RCC 7860 (cell line): ENCODE results near the gene ERCC4.

Experiments used
- DNase-seq: peaks from one replicate; pipeline ENCODE4 v3.0.0-alpha.2; 2015; ENCODE audit warnings: low spot score
- FAIRE-seq: peaks from 2 replicates; lab custom pipeline; 2012; peaks lifted over from hg19 to GRCh38; lab: Jason Lieb, UNC

The ERCC4 gene

GRCh38 chr16:13945744-13946485, 26.0 kb downstream of the ERCC4 start:
- FAIRE-seq (no peak), DNase-seq (no peak)

GRCh38 chr16:13948086-13948485, 28.1 kb downstream of the ERCC4 start:
- FAIRE-seq = no peak

DNA sequence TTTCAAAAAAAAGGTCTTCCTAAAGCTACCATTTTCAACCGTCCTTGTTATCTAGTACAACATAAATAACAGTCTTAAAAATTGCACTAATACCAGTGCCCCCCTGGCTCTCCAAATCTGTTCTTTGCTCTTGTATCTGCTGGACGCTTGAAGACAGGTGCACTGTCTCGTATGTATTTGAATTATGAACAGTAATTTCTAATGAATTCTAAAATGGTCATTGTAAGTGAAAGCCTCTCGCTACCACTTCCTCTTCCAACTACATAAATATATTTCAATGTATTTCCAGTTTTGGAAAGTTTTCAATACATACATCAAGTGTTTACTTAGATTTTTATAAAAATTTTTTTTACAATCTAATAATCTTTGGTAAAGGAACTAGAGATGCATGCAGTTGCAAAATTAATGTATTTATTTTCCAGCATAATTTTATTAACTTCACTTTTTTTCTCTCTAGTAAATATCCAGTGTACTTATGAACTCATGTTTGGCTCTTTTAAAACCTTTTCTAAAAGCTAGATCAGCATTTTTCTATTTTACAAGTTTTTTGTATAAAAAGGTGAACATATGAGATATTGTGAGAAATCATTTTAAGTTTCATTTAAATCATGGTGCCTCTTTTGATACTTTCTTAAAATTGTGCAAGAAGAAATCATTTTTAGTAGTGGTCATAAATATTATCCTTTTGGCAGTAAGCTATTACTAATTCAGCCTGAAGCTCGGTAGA, 31.0 kb downstream of the ERCC4 start:
- FAIRE-seq = no peak

More at GRCh38 chr16:13948086-13948485, 28.1 kb downstream of the ERCC4 start:
- DNase-seq = no peak

GRCh38 chr16:13951611-13952010, 31.7 kb downstream of the ERCC4 start:
- FAIRE-seq = no peak
- no peak for DNase-seq

More for the DNA sequence above, 31.0 kb downstream of the ERCC4 start:
- DNase-seq = no peak

- DNase-seq (no peak), FAIRE-seq (no peak)
Measured at GRCh38 chr16:13953501-13953900, 33.5 kb downstream of the ERCC4 start.

- FAIRE-seq = no peak
- DNase-seq = no peak
Measured at GRCh38 chr16:13956635-13957196, 36.8 kb downstream of the ERCC4 start.

DNA sequence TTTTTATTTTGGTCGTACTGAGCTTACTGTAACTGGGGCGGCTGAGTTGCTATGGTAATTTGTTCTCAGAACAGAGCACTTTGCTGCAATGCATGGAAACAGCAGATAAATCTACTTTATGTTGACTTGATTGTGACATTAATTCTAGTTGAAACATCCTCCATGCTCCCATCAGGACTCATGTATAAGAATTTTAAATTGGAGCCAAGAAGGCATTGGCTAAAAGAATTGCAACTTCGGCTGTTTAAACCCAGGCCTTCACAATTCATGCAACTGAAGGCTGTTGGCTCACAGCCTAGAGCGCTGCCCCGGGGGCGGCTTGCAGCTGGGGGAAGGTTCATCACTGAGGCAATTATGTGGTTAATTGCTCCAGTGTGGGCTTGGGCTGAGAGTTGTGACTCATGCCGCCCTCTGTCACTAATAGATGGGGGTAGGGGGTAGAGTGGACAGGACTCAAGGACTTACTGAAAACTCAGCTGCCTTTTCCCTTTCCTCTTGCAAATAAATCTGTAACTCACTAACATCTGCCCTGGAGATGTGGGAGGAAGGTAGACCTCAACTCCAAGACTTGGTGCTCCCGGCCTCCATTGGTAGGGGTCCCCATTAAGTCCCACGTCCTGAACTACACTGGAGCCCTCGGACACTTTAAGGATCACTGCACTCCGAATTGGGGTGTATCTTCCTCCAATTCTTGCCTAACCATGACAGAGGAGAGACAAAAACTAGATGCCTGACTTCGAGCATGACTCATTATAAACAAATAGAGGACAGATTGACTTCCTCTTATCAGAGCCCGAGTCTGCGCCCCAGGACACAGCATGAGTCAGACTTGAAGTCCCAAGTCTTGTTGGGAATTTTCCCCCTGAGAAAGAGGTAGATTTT, 37.5 kb downstream of the ERCC4 start:
- peak; percentile 92 for FAIRE-seq
- DNase-seq = peak; percentile 94

DNA sequence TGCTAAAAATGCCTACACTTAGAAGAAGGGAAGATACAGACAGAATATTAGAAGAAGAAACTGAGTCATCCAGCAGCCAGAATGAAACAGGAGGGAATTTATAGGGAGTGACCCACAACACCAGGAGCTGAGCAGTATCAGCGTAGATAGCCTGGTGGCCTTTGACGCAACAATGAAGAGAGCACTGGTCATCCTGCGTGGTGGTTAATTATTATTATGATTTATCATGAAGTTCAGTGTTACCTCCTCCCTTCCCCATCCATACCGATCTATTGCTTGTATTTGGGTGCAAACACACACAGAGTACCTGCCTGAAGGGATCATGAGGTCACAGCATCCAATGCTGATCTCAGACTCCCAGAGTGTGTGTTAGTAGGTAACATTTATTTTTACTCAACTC, 38.5 kb downstream of the ERCC4 start:
- peak; percentile 50 for FAIRE-seq
- DNase-seq = peak; percentile 79

- no peak for FAIRE-seq
- DNase-seq = no peak
Measured at GRCh38 chr16:13959626-13960025, 39.7 kb downstream of the ERCC4 start.

GRCh38 chr16:13961099-13961811, 41.3 kb downstream of the ERCC4 start:
- DNase-seq = no peak
- FAIRE-seq = no peak

- DNase-seq (no peak), FAIRE-seq (no peak)
Measured at GRCh38 chr16:13962232-13962631, 42.3 kb downstream of the ERCC4 start.

- FAIRE-seq (no peak), DNase-seq (no peak)
Measured at GRCh38 chr16:13968835-13969234, 48.9 kb downstream of the ERCC4 start.

DNA sequence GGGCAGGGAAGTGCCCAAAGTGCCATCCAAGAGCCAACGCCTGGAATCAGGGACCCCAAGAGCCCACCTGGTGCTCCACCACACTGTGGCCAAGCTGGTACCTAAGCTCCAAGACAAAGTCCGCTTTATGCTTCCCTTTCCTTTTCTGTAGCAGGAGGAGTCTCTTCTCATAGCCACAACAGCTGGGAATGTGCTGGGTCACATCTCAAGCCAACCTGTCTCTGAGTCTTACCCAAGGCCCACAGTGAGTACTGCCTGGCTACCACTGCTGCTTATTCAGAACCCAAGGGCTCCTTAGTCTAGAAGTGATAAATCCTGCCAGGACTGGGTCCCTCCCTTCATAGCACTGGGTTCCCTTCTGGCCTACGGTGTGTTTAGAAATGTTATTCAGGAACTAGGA, 49.8 kb downstream of the ERCC4 start:
- DNase-seq = no peak
- no peak for FAIRE-seq

DNA sequence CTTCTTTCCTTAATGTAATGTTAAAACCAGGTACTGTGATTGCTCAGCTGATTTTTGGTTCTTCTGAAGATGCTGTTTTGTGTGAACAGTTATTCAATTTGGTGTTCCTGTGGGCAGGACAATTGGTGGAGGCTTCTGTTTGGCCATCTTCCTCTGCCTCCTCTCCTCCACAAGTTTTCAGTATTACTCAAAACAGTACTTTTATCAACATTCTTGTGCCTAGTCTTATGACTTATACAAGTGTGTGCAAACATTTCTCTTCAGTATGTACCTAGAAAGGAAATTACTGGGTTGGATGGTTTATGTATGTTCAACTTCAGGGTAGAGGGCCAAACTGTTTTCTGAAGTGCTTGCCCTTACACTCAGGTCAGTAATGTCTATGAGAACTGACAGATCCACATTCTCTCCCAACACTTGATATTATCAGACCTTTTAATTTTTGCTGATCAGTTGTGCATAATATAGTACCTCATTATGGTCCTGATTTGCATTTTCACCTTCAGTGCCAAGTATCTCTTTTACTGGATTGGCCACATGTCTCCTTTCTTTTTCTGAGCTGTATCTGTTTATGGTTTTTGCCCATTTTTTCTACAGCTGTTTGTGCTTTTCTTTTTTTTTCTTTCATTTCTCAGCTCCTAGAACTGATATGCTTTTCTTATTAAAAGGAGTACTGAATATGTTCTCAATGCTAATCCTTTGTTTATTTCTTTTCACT, 50.9 kb downstream of the ERCC4 start:
- FAIRE-seq (no peak), DNase-seq (no peak)

DNA sequence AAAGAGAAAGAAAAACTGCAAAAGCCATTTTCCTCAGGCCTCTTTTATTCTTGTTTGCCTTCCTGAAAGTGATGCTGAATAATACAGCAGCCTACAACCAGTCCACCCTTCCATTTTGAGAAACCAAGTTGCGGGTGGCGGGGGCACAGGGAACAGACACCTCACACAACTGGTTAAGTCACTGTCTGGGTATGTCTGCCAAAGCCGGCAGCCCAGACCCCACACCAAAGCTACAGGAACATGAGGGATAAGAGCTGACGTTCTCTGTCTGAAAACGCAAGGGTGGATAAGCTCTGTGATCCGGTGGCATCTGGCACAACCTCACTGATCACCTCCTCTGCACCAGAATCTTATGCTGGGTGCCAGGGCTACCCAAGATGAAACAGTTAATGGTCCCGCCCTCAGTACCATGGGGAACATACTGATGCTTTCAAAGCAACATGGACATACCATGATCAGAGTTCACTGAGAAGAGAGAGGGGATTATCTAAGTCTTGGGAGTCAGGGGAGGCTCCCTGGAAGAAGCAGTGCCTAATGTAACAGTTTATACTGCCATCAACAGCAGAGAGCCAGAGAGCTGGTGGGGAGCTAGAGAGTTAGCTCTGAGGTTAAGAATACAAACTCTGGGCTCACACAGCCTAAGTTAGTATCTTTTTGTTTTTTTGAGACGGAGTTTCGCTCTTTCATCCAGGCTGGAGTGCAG, 53.5 kb downstream of the ERCC4 start:
- DNase-seq (no peak), FAIRE-seq (no peak)

DNA sequence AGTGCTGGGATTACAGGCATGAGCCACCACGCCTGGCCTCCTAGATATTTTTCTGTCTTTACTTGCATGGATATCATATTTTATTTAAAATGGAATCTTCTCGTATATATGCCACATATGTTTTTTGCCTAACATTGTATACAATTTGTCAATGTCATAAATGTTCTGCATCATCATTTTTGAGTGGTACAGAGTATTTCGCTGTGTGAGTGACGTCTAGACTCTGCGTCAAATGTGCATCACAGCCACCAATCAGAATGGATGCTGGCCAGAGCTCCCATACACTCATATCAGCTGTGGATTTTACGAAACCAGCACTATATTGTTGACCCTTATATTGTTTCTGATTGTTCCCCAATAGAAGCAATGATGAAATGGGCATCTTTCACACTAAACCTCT, 57.2 kb downstream of the ERCC4 start:
- no peak for DNase-seq
- no peak for FAIRE-seq

- FAIRE-seq (no peak), DNase-seq (no peak)
Measured at GRCh38 chr16:13982451-13982850, 62.5 kb downstream of the ERCC4 start.

- FAIRE-seq = no peak
- DNase-seq = no peak
Measured at GRCh38 chr16:13983625-13984024, 63.7 kb downstream of the ERCC4 start.

GRCh38 chr16:13984794-13985193, 64.8 kb downstream of the ERCC4 start:
- FAIRE-seq (no peak), DNase-seq (no peak)
